ENCODE results near the gene BAHD1.
A peak's percentile ranks its signal among the peaks of the same experiment; 100 is the strongest.

BAHD1 gene

DNA sequence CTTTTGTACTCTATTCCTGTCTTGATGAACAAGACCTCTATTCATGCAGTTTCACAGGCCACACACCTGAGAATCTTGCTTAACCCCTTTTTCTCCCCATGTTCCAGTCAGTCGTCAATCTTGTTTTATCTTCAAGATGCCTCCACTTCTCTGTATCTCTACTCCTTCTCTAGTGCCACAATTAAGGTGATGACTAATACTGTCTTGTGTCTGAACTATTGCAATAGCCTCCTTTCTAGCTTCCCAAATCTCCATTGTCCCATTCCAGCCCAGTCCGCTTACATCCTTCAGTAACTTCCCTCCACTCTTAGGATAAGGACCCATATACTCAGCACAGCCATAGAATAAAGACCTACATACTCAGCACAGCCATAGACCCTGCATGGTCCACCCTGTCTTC lies 54.8 kb downstream of the BAHD1 start:
- no peaks in the 10 kb centered on the region for H3K36me3 ChIP-seq (ENCODE audit: insufficient read depth, insufficient read length, low read length)
- no peaks in the 10 kb centered on the region for H3K4me1 ChIP-seq (ENCODE audit: insufficient read depth, insufficient read length)
- H3K27me3 ChIP-seq (ENCODE audit: insufficient read depth, insufficient read length), result no peaks in the 10 kb centered on the region
- TF ChIP-seq SUZ12 (IDR thresholded peaks at IDR 0.05; ENCODE audit: extremely low read depth, insufficient read depth, insufficient read length), result no peak
- TF ChIP-seq YY1 (IDR thresholded peaks at IDR 0.05; ENCODE audit: insufficient read depth, insufficient read length), result no peak
- no peak for TF ChIP-seq ZNF274 (IDR thresholded peaks at IDR 0.05; ENCODE audit: low read depth, low read length)
- no peak overlapping the region for H3K4me3 ChIP-seq (ENCODE audit: insufficient read length, low read depth)
- H3K9me3 ChIP-seq (ENCODE audit: insufficient read depth, low read length), result no peaks in the 10 kb centered on the region
- no peak for DNase-seq (ENCODE audit: low read depth, low spot score)
- no peak overlapping the region for H3K9ac ChIP-seq (ENCODE audit: insufficient read length, low read depth)

DNA sequence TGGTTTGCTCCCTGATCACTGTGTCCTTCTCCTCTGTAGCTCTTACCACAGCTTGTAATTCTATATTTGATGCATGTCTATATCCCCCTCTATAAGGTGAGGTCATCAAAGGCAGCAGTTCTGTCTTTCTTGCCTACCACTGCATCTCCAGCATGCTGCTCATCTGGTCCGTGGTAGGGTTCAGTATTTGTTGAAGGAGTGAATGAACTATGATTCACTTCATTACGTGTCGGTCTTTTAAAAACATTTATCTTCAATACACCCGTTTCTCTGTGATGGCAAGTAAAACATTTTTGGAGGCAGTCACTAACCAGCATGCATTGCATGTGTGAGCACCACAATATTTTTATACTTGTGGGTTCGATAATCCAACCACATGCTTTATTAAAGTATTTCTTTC lies 57.7 kb downstream of the BAHD1 start:
- H3K36me3 ChIP-seq (ENCODE audit: insufficient read depth, insufficient read length, low read length), result no peaks in the 10 kb centered on the region
- H3K4me1 ChIP-seq (ENCODE audit: insufficient read depth, insufficient read length), result no peaks in the 10 kb centered on the region
- DNase-seq (ENCODE audit: low read depth, low spot score), result no peak
- H3K4me3 ChIP-seq (ENCODE audit: insufficient read length, low read depth), result no peak overlapping the region
- H3K27me3 ChIP-seq (ENCODE audit: insufficient read depth, insufficient read length), result no peaks in the 10 kb centered on the region
- no peak for TF ChIP-seq YY1 (IDR thresholded peaks at IDR 0.05; ENCODE audit: insufficient read depth, insufficient read length)
- no peak for TF ChIP-seq ZNF274 (IDR thresholded peaks at IDR 0.05; ENCODE audit: low read depth, low read length)
- TF ChIP-seq SUZ12 (IDR thresholded peaks at IDR 0.05; ENCODE audit: extremely low read depth, insufficient read depth, insufficient read length), result no peak
- H3K9me3 ChIP-seq (ENCODE audit: insufficient read depth, low read length), result no peaks in the 10 kb centered on the region
- no peak overlapping the region for H3K9ac ChIP-seq (ENCODE audit: insufficient read length, low read depth)

DNA sequence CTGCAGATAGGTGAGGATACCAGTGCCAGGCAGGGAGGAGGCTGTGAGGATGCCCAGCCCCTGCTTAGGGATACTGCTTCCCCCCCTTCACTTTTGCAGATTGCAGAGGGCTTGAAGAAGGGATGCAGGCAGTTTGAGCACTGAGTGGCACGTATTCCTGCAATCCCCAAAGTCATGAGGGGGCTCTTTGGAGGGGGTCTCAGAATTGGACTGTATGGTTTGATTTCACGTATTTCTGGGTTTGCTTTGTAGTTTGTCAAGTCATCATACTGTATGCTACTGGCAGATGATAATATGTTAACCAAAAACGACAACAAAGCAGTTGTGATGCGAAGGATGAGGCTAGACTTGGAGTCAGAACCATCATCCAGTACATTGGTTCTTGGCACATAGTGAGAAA lies 58.1 kb downstream of the BAHD1 start:
- no peaks in the 10 kb centered on the region for H3K4me1 ChIP-seq (ENCODE audit: insufficient read depth, insufficient read length)
- H3K4me3 ChIP-seq (ENCODE audit: insufficient read length, low read depth), result no peak overlapping the region
- no peak for DNase-seq (ENCODE audit: low read depth, low spot score)
- TF ChIP-seq YY1 (IDR thresholded peaks at IDR 0.05; ENCODE audit: insufficient read depth, insufficient read length) (no peak), SUZ12 (IDR thresholded peaks at IDR 0.05; ENCODE audit: extremely low read depth, insufficient read depth, insufficient read length) (no peak), ZNF274 (IDR thresholded peaks at IDR 0.05; ENCODE audit: low read depth, low read length) (no peak)
- no peaks in the 10 kb centered on the region for H3K9me3 ChIP-seq (ENCODE audit: insufficient read depth, low read length)
- no peaks in the 10 kb centered on the region for H3K36me3 ChIP-seq (ENCODE audit: insufficient read depth, insufficient read length, low read length)
- no peak overlapping the region for H3K9ac ChIP-seq (ENCODE audit: insufficient read length, low read depth)
- no peaks in the 10 kb centered on the region for H3K27me3 ChIP-seq (ENCODE audit: insufficient read depth, insufficient read length)

DNA sequence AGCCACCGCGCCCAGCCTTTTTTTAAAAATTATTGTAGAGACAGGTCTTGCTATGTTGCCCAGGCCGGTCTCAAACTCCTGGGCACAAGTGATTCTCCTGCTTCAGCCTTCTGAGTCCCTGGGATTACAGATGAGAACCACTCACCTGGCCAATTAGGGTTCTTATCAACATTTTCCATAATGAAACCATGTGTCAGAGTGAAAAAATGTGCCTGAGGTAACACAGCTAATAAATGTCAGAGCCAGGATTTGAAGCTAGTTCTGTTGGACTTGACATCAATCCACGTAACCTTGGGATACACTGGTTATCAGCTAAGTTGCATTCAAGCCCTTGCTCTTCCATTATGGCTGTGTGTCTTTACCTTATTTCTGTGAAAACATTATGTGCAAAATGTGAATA lies 59.2 kb downstream of the BAHD1 start:
- H3K9me3 ChIP-seq (ENCODE audit: insufficient read depth, low read length), result no peaks in the 10 kb centered on the region
- H3K4me1 ChIP-seq (ENCODE audit: insufficient read depth, insufficient read length), result no peaks in the 10 kb centered on the region
- H3K9ac ChIP-seq (ENCODE audit: insufficient read length, low read depth), result no peak overlapping the region
- H3K36me3 ChIP-seq (ENCODE audit: insufficient read depth, insufficient read length, low read length), result no peaks in the 10 kb centered on the region
- no peak overlapping the region for H3K4me3 ChIP-seq (ENCODE audit: insufficient read length, low read depth)
- DNase-seq (ENCODE audit: low read depth, low spot score), result no peak
- H3K27me3 ChIP-seq (ENCODE audit: insufficient read depth, insufficient read length), result no peaks in the 10 kb centered on the region
- TF ChIP-seq YY1 (IDR thresholded peaks at IDR 0.05; ENCODE audit: insufficient read depth, insufficient read length) (no peak), SUZ12 (IDR thresholded peaks at IDR 0.05; ENCODE audit: extremely low read depth, insufficient read depth, insufficient read length) (no peak), ZNF274 (IDR thresholded peaks at IDR 0.05; ENCODE audit: low read depth, low read length) (no peak)

DNA sequence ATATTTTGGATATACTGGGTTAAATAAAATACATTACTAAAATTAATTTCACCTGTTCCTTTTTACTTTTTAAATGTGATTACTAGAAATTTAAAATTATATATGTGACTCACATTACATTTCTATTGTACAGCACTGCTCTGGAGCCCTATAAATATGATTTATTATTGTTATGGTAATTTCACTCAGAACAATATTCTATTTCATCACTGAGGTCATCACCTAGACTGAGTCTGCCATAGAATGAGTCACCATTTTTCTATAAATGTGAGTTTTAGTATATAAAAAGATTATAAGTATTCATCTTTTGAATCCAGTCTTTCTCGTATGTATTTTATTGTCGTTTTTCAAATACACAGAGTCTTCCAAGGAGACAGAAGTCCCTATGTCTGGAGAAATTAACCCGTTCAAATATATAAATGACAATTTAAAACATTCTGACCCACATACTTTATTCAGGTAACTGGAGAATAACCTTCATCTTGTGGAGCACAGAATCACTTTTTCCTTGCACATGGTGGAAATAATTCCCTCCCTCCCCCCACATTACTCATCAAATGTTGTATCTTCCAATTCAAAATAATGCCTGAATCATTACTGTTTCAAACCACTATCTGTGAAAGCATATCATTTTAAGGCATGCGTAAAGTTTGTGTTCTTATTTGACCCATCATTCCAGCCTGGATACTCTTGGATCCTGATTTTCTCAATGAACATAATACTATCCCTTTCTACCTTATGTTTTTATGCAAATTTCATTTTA lies 60.0 kb downstream of the BAHD1 start:
- H3K4me3 ChIP-seq (ENCODE audit: insufficient read length, low read depth), result no peak overlapping the region
- no peaks in the 10 kb centered on the region for H3K36me3 ChIP-seq (ENCODE audit: insufficient read depth, insufficient read length, low read length)
- TF ChIP-seq YY1 (IDR thresholded peaks at IDR 0.05; ENCODE audit: insufficient read depth, insufficient read length) (no peak), ZNF274 (IDR thresholded peaks at IDR 0.05; ENCODE audit: low read depth, low read length) (no peak), SUZ12 (IDR thresholded peaks at IDR 0.05; ENCODE audit: extremely low read depth, insufficient read depth, insufficient read length) (no peak)
- no peaks in the 10 kb centered on the region for H3K4me1 ChIP-seq (ENCODE audit: insufficient read depth, insufficient read length)
- no peak overlapping the region for H3K9ac ChIP-seq (ENCODE audit: insufficient read length, low read depth)
- H3K27me3 ChIP-seq (ENCODE audit: insufficient read depth, insufficient read length), result no peaks in the 10 kb centered on the region
- H3K9me3 ChIP-seq (ENCODE audit: insufficient read depth, low read length), result no peaks in the 10 kb centered on the region
- DNase-seq (ENCODE audit: low read depth, low spot score), result no peak

DNA sequence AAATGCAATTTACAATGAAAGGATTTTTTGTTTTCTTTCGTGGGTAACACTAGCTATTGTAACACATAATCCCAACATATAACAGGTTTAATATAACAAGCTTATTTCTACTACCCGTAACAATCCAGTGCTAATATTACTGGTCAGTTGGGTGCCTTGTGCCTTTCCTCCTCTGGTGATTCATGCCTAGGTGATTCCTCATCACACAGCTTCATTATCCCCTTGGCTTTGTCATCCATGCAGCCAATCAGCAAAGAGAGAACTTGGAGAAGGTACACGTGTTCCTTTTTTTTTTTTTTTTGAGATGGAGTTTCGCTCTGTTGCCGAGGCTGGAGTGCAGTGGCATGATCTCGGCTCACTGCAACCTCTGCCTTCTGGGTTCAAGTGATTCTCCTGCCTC lies 60.7 kb downstream of the BAHD1 start:
- Histone ChIP-seq H3K4me3 (ENCODE audit: insufficient read length, low read depth) (no peak overlapping the region), H3K4me1 (ENCODE audit: insufficient read depth, insufficient read length) (no peaks in the 10 kb centered on the region), H3K9ac (ENCODE audit: insufficient read length, low read depth) (no peak overlapping the region), H3K9me3 (ENCODE audit: insufficient read depth, low read length) (no peaks in the 10 kb centered on the region), H3K36me3 (ENCODE audit: insufficient read depth, insufficient read length, low read length) (no peaks in the 10 kb centered on the region), H3K27me3 (ENCODE audit: insufficient read depth, insufficient read length) (no peaks in the 10 kb centered on the region)
- no peak for TF ChIP-seq SUZ12 (IDR thresholded peaks at IDR 0.05; ENCODE audit: extremely low read depth, insufficient read depth, insufficient read length)
- TF ChIP-seq YY1 (IDR thresholded peaks at IDR 0.05; ENCODE audit: insufficient read depth, insufficient read length), result no peak
- TF ChIP-seq ZNF274 (IDR thresholded peaks at IDR 0.05; ENCODE audit: low read depth, low read length), result no peak
- DNase-seq (ENCODE audit: low read depth, low spot score), result no peak

DNA sequence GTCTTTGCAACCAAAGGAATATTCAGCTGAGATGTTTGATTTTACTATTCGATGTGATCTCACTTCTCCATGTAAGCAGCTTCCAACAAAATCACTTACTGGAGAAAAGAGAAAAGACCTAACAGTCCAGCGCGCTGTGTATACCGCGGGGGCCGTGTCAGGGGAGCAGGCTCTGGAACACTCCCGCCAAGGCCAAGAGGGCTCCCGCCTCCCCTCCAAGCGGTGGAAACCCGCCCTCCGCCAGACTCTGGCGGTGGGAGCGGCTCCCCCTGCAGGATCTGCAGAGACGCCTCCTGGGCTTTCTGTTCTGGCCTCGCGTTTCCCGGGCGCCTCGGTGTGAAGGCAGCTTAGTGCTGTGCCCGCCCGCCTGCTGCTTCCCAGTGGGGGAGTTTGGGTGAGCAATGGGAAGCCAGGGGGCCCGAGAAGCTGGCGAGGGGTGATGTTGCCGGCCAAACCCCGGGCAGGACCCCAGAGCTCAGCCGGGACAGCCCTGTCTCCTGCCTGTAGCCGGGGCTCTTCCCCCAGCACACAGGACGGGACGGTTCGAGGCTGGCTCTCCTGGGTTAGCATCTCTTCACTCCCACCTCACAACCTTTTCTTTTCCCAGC lies 66.3 kb downstream of the BAHD1 start:
- DNase-seq (ENCODE audit: low read depth, low spot score), result peak; percentile 57
- Histone ChIP-seq H3K9me3 (ENCODE audit: insufficient read depth, low read length) (no peaks in the 10 kb centered on the region), H3K9ac (ENCODE audit: insufficient read length, low read depth) (peak overlapping the region; percentile 81), H3K27me3 (ENCODE audit: insufficient read depth, insufficient read length) (peaks cover 42% of the 10 kb centered on the region), H3K36me3 (ENCODE audit: insufficient read depth, insufficient read length, low read length) (no peaks in the 10 kb centered on the region), H3K4me1 (ENCODE audit: insufficient read depth, insufficient read length) (no peaks in the 10 kb centered on the region), H3K4me3 (ENCODE audit: insufficient read length, low read depth) (peak overlapping the region; percentile 32)
- TF ChIP-seq YY1 (IDR thresholded peaks at IDR 0.05; ENCODE audit: insufficient read depth, insufficient read length) (no peak), SUZ12 (IDR thresholded peaks at IDR 0.05; ENCODE audit: extremely low read depth, insufficient read depth, insufficient read length) (no peak), ZNF274 (IDR thresholded peaks at IDR 0.05; ENCODE audit: low read depth, low read length) (no peak)

All from NT2/D1 (cell line).